ENCODE measurements around the gene KAZN.

- TF ChIP-seq ATOH8 (CRISPR knock-in tag; IDR thresholded peaks at IDR 0.05; ENCODE audit: low read depth) = no peak
- no peak for TF ChIP-seq BHLHE40 (IDR thresholded peaks at IDR 0.05; ENCODE audit: low read depth, low read length)
- TF ChIP-seq E2F6 (IDR thresholded peaks at IDR 0.05; ENCODE audit: borderline replicate concordance, low read depth) = no peak
- no peak for TF ChIP-seq CTCF (IDR thresholded peaks at IDR 0.05)
- TF ChIP-seq EP300 (IDR thresholded peaks at IDR 0.05) = no peak
- no peak for TF ChIP-seq POLR2A (IDR thresholded peaks at IDR 0.05; ENCODE audit: low read length)
- no peak for TF ChIP-seq CHD4 (IDR thresholded peaks at IDR 0.05; ENCODE audit: borderline replicate concordance)
- no peak for TF ChIP-seq RFX5 (IDR thresholded peaks at IDR 0.05)
- no peak for TF ChIP-seq USF2 (IDR thresholded peaks at IDR 0.05)
- no peak for TF ChIP-seq CHD2 (IDR thresholded peaks at IDR 0.05; ENCODE audit: low read length, partially characterized antibody)
- TF ChIP-seq RAD21 (conservative IDR thresholded peaks at IDR 0.05 in 1 of 2, IDR thresholded peaks at IDR 0.05 in 1 of 2) = no peak
- TF ChIP-seq MAZ (IDR thresholded peaks at IDR 0.05; ENCODE audit: borderline replicate concordance, low read depth, low read length) = no peak
Measured at GRCh38 chr1:14740016-14740415, 141.5 kb downstream of the KAZN start.

Measured in A549 (cell line).